ENCODE data around the gene FIBIN.

The FIBIN gene

GRCh38 chr11:26948881-26949280 is 45.0 kb upstream of the FIBIN start:
- H3K27me3 ChIP-seq (replicated peaks): no peaks in the 10 kb centered on the region
- TF ChIP-seq, protein P1, sequence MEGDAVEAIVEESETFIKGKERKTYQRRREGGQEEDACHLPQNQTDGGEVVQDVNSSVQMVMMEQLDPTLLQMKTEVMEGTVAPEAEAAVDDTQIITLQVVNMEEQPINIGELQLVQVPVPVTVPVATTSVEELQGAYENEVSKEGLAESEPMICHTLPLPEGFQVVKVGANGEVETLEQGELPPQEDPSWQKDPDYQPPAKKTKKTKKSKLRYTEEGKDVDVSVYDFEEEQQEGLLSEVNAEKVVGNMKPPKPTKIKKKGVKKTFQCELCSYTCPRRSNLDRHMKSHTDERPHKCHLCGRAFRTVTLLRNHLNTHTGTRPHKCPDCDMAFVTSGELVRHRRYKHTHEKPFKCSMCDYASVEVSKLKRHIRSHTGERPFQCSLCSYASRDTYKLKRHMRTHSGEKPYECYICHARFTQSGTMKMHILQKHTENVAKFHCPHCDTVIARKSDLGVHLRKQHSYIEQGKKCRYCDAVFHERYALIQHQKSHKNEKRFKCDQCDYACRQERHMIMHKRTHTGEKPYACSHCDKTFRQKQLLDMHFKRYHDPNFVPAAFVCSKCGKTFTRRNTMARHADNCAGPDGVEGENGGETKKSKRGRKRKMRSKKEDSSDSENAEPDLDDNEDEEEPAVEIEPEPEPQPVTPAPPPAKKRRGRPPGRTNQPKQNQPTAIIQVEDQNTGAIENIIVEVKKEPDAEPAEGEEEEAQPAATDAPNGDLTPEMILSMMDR (IDR thresholded peaks at IDR 0.05; ENCODE audit: low read depth, low read length, missing control alignments): no peak
- H3K36me3 ChIP-seq (replicated peaks): no peaks in the 10 kb centered on the region
- peak overlapping the region; percentile 98 for H3K27ac ChIP-seq
- peak; percentile 24 for DNase-seq
- in situ Hi-C loops (cut with HindIII; ENCODE audit: low pct_ligation_motif_present, low sequenced_read_pairs): no loop called here
- H3K4me3 ChIP-seq (ENCODE audit: low read depth, low read length): no peak overlapping the region

GRCh38 chr11:26949846-26950245 is 44.1 kb upstream of the FIBIN start:
- Histone ChIP-seq H3K27ac (peak overlapping the region; percentile 98), H3K4me3 (ENCODE audit: low read depth, low read length) (no peak overlapping the region), H3K36me3 (replicated peaks) (no peaks in the 10 kb centered on the region), H3K27me3 (replicated peaks) (no peaks in the 10 kb centered on the region)
- DNase-seq: peak; percentile 44
- in situ Hi-C loops (cut with HindIII; ENCODE audit: low pct_ligation_motif_present, low sequenced_read_pairs): no loop called here
- TF ChIP-seq, protein P1 (IDR thresholded peaks at IDR 0.05; ENCODE audit: low read depth, low read length, missing control alignments): no peak

GRCh38 chr11:26950260-26950719 is 43.6 kb upstream of the FIBIN start:
- Histone ChIP-seq H3K4me3 (ENCODE audit: low read depth, low read length) (no peak overlapping the region), H3K27ac (peak overlapping the region; percentile 98), H3K27me3 (replicated peaks) (no peaks in the 10 kb centered on the region), H3K36me3 (replicated peaks) (no peaks in the 10 kb centered on the region)
- TF ChIP-seq, protein P1 (IDR thresholded peaks at IDR 0.05; ENCODE audit: low read depth, low read length, missing control alignments): peak; percentile 18
- in situ Hi-C loops (cut with HindIII; ENCODE audit: low pct_ligation_motif_present, low sequenced_read_pairs): no loop called here
- peak; percentile 90 for DNase-seq

GRCh38 chr11:26951809-26952515 is 42.0 kb upstream of the FIBIN start:
- no peak overlapping the region for H3K27ac ChIP-seq
- in situ Hi-C loops (cut with HindIII; ENCODE audit: low pct_ligation_motif_present, low sequenced_read_pairs): no loop called here
- no peaks in the 10 kb centered on the region for H3K27me3 ChIP-seq (replicated peaks)
- no peak for DNase-seq
- H3K36me3 ChIP-seq (replicated peaks): no peaks in the 10 kb centered on the region
- TF ChIP-seq, protein P1 (IDR thresholded peaks at IDR 0.05; ENCODE audit: low read depth, low read length, missing control alignments): no peak
- H3K4me3 ChIP-seq (ENCODE audit: low read depth, low read length): no peak overlapping the region

GRCh38 chr11:26953770-26954392 is 40.0 kb upstream of the FIBIN start:
- TF ChIP-seq, protein P1 (IDR thresholded peaks at IDR 0.05; ENCODE audit: low read depth, low read length, missing control alignments): no peak
- DNase-seq: peak; percentile 92
- no peak overlapping the region for H3K4me3 ChIP-seq (ENCODE audit: low read depth, low read length)
- H3K27me3 ChIP-seq (replicated peaks): no peaks in the 10 kb centered on the region
- no peaks in the 10 kb centered on the region for H3K36me3 ChIP-seq (replicated peaks)
- H3K27ac ChIP-seq: peak overlapping the region; percentile 98
- in situ Hi-C loops (cut with HindIII; ENCODE audit: low pct_ligation_motif_present, low sequenced_read_pairs): no loop called here

All from brain microvascular endothelial cell (primary cell).